HG03060 (cell line): Measurements from ENCODE around the gene PPP1R15B.

Source experiments
- ATAC-seq: cut with Tn5 transposase; IDR thresholded peaks from one replicate; pipeline ENCODE4 v1.9.1; 2021; ENCODE audit warnings: low read depth, moderate number of reproducible peaks; ENCODE audit not compliant: unreplicated experiment

PPP1R15B gene

GRCh38 chr1:204368996-204369726, 42.5 kb downstream of the PPP1R15B start:
- no peak for ATAC-seq

DNA sequence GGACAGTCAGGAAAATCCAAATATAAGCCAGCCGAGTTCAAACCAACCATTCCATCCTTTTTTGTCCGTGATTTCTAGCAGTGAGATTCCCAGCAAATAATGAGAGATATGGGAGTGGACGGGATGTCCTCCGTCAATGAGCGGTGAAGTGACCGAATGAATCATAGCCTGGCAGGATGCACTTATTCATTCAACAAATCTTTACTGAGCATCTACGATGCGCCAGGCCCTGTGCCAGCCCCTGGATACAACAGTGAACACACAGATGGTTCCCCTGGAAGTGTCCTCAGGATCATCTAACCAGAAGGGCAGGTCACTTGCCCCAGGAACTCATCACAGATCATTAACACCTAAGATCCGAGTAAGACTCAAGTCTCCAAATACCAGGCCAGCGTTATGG, 43.7 kb downstream of the PPP1R15B start:
- ATAC-seq = no peak

- ATAC-seq = no peak
Measured at GRCh38 chr1:204367193-204367858, 44.3 kb downstream of the PPP1R15B start.

DNA sequence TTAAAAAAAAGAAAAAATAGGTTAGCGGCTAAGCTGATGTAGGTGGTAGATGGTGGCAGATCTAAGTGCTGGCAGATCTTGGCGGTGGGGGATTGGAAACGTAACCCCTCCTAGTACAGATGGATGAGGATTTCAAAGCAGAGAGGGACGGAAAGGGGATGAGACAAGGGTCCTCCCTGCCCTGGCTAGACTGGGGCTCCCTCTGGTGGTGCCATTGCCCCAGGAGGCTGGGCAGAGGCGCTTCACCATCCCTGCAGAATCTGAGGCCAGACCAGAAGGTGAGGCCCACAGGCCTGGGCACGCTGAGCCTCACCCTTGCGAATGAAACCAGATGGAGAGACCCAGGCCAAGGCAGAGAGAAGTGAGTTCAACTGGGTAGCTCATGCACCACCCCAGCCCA, 44.9 kb downstream of the PPP1R15B start:
- ATAC-seq = no peak

- ATAC-seq = no peak
Measured at GRCh38 chr1:204363335-204364114, 48.1 kb downstream of the PPP1R15B start.

- no peak for ATAC-seq
Measured at GRCh38 chr1:204362984-204363334, 48.7 kb downstream of the PPP1R15B start.

GRCh38 chr1:204361781-204362180, 49.8 kb downstream of the PPP1R15B start:
- ATAC-seq = no peak

- ATAC-seq = no peak
Measured at GRCh38 chr1:204361341-204361771, 50.3 kb downstream of the PPP1R15B start.

- ATAC-seq = no peak
Measured at GRCh38 chr1:204360314-204360713, 51.3 kb downstream of the PPP1R15B start.

GRCh38 chr1:204359474-204360255, 52.0 kb downstream of the PPP1R15B start, which contains the start of gene PLEKHA6:
TSS of gene PLEKHA6 (minus strand) at chr1:204359929. CDS start at chr1:204273727, 86,202 bp downstream.
- no peak for ATAC-seq

GRCh38 chr1:204359131-204359473, 52.5 kb downstream of the PPP1R15B start:
- ATAC-seq = no peak

DNA sequence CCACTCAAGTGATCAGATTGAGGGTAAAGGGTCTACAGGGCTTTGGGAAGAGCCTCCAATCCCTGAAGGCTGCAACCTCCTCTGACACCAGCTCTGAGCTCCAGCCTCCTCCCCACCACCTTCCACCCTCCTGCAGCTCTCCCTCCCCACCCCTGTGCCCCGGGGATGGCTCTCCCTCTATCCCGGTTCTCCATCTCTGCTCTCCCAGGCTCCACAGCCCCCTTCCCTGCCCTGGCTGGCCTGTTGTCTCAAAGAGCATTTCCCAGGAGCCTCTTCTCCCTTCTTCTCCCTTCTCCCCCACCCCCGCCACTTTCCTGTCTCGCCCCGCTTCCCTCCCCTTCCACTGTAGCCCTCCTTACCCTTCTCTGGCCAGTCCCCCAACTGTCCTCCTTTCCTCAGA, 53.0 kb downstream of the PPP1R15B start:
- no peak for ATAC-seq

- ATAC-seq = no peak
Measured at GRCh38 chr1:204357551-204358490, 53.8 kb downstream of the PPP1R15B start.

DNA sequence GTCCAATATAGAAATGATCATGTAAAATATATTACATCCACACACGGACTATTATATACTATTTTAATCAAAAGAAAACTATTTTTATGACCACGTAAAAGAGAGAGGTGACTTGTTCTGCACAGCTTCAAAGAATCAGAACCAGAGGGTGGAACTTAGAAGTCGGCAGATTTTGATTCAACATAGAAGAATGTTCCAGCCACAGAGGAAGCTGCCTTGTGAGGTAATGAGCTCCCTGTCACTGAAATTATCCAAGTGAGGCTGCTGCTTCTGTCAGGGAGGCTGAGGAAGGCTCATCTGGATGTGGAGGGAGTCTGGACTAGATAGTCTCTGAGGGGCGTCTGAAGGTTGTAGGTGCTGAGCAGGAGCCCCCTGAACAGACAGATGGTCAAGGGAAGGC, 54.6 kb downstream of the PPP1R15B start:
- no peak for ATAC-seq

DNA sequence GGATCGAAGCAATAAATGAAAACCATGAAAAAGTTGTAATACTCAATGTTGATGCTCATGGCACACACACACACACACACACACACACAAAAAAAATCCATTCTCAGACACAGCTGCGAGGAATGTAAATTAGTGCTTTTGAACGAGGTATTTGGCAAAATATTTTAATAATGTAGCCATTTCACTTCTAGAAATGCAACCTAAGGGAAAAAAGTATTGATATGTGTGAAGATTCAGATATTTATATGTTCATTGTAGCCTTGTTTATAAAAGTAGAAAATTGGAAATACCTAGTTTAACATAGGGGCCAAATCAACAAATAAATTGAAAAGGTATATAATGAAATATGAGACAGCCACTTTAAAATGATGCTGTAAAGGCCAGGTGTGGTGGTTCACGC, 55.7 kb downstream of the PPP1R15B start:
- no peak for ATAC-seq

DNA sequence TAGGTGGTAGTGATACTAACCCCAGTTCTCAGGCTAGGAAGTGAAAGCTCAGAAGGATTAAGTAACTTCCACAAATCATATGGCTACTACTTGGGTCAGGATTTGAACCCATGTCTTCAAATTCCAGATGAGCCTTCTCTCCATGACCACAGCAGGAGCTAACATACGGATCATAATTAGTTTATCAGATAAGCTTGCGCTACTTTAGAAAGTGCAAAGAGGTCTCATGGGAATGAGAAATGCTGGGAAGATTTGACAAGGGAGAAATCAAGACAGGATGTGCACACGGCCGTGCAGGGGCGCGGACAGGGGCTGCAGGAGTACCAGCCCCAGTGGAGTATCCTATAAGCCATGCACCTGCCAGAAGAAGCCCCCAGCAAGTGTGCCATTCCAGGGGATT, 57.0 kb downstream of the PPP1R15B start:
- no peak for ATAC-seq
